Cerebellar nuclear complex (tissue), 1 donor: ENCODE measurements around the gene UBE2S.

Experiments used
- DNase-seq, 2 experiments: peaks; one replicate each; lab custom pipeline; 2025; lab: John Stamatoyannopoulos, UW

The UBE2S gene

DNA sequence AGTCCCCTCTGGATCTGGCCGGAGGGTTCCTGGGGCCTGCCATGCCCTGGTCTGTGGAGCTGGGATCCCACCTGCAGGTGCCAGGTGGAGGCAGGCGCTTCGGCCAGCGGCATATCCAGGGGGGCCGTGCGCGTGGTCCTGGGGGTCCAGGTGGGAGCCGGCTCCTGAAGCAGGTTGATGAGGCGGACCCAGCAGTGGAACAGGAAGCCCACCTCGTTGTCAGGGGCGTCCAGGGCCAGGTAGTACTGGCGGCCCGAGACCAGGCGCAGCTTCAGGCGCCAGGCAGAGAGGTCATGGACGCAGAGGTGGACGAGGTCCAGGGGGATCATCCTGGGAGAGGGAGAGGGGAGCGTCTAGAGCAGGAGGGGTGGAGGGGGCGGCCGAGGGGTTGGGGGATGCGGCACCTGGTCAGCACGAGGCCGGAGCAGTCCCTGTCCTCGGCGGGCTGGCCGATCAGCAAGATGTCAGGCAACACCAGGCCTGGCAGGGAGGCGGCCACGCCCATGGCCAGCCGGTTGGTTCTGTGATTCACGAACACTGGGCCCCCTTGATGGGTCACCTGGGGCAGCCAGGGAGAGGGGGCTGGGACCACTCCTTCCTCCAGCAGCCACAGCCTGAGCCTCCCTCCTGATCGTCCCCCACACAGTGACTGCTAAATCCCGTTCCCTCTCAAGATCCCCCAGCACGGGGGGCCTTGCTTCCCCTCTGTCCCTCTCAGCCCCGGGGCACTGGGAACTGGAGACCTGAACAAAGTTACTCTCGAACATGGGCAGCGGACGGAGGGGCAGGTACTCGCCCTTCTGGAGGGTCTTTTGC, 45.2 kb downstream of the UBE2S start:
- no peak for DNase-seq

DNA sequence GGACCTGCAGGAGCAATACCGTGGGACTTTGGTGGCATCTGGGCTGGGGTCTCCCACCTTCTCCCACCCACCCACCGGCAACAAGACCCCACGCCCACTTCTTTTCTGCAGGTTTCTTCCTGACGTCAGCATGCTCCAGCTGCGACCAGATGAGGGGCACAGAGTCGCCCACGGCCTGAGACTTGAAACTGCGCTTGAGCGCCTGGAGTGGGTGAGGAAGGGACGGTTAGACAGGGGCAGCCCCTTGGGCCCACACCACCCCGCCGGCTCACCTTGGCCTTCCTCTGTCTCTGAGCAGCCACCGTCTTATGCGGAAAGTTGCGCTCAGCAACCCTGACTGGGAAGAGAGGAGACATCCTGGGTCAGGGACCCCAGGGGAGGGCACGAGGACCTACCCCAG, 46.7 kb downstream of the UBE2S start:
- DNase-seq: no peak

DNA sequence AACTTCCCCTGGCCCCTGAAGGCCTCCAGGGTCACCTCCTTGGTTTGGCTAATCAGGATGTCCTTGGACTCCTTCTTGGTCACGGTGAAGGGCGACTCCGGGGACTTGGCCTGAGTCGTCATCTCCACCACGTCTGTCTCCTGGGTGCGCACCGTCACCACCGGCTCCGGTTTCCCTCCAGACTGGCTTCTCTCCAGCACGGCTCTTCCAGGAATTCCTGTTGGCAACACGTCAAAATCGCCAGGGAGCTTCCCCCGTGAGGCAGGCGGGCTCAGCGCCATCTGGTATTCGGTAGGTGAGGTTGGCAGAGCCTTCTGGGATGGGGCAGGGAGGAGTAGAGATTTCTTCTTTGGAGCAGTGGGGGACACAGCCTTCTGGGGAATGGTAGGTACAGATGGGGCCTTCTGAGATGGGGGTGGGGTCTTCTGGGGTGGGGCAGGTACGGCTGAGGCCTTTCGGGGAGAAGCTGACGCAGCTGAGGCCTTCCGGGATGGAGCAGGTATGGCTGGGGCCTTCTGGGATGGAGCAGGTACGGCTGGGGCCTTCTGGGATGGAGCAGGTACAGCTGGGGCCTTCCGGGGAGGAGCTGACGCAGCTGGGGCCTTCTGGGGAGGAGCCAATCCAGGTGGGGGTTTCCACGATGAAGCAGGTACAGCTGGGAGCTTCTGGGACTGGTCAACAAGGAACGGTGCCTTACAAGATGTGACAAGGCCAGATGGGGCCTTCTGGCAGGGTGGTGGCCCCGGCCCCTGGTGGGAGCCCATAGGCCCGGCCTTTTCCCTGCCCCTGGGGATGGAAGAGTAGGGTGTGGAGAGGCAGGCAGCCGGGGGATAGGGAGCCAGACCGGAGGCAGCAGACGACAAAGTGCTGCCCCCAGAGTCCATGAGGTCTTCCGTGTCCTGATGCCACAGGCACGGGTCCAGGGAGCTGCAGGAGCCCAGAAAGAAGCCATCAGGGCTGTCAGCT, 48.4 kb downstream of the UBE2S start:
- DNase-seq: no peak

DNA sequence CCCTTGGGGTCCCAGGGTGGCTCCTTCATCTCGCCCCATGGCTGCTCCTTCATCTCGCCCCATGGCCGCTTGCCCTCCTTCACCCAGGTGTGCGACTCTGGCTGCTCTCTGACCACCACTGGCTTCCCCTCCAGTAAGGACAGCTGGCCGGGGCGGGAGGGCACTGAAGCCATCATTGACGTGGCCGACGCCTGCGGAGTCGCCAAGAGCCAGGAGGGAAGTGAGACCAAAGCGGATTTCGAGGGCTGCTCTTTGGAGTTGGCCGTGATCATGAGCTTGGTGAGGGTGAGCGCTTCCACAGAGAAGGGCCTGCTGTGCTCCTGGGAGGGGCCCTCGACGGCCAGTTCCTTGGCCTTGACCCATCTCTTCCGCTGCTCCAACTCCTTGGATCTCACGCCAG, 49.1 kb downstream of the UBE2S start:
- DNase-seq: no peak

DNA sequence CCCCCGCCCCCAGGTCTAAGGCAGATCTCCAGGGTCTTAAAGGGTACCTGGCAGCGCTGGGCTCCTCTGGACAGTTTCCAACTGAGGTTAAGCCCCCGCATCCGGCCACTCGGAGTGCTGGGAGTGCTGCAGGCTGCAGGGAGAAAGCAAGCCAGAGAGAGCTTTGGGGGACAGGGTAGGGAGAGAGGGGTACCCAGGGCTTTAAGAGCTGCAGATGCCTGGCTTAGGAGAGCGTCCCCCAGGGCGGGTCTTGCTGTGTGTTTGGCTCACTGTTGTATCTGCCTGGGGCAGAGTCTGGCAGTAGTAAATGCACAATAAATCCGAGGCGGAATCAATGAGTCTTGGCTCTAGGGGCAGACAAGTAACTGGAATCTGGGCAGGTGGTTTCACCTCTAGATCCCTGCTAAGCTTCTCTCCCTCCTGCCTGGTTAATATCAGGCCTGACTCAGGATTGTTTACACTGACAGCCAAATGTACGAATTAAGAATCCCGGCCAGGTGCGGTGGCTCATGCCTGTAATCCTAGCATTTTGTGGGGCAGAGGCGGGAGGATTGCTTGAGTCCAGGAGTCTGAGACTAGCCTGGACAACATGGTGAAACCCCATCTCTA, 52.3 kb downstream of the UBE2S start:
- no peak for DNase-seq

DNA sequence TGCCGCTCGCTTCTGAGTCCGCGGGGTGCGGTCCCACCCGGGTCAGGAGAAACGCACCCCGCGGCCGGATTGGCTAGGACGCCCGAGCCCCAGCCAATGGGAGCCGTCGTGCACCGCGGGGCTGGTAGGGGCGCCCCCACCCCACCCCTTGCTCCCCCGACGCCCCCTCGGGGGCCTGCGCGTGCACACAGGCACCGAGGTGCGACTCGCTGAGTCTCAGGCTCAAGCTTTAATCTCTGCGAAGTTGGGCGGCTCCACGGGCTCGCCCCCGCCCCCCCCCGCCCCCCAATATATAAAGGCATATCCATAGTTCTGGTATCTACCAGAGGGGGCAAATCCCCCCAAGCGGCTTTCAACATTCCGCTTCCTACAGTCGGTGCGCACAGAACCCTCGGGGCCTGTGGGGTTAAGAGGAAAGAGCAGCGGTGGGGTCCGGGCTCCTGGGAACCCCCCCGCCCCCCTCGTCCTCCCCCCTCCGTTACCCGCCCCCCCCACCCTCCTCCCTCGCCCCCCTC, 52.8 kb downstream of the UBE2S start, which contains the start of gene COX6B2:
TSS of gene COX6B2 (minus strand) at position 22 of the 515 bp plus-strand sequence. CDS start 198 bp downstream, outside the sequence.
- no peak for DNase-seq

DNA sequence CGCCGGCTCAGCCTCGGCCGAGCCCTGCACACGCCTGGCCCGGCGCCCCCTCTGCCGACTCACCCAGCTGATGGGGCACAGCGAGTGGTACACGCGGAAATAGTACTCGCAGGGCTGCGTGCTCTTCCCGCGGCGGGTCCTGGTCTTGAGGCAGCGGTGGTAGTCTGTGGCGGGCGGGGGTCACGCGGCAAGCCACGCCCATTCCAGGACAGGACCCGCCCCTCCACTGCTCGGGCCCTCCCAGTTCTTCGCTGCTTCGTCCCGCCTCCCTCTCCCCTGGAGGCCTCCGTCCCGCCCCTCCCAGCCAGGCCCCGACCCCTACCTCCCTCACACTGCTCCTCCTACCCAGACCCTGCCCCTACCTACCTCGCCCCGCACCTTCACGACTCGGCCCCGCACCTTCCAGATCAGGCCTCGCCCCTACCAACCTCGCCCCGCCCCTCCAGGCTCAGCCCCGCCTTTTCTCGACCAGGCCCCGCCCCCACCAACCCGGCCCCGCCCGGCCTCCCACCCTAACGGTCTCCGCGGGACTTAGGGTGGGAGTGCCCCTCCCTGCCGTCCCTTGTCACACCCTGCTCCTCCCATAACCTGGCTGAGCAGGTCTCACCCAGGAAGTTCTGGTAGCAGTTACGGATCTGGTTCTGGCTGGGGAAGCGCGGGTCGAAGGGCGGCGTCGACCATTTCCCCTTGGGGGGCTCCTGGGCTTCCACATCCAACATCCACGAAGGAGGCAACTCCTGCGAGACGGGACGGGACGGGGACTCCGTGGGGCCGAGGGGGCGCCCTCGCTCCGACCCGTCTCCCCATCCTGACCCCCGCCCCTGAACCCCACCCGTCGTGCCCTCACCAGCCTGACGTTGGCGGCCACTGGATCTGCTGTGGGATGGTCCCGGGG, 53.5 kb downstream of the UBE2S start:
- DNase-seq: no peak

DNA sequence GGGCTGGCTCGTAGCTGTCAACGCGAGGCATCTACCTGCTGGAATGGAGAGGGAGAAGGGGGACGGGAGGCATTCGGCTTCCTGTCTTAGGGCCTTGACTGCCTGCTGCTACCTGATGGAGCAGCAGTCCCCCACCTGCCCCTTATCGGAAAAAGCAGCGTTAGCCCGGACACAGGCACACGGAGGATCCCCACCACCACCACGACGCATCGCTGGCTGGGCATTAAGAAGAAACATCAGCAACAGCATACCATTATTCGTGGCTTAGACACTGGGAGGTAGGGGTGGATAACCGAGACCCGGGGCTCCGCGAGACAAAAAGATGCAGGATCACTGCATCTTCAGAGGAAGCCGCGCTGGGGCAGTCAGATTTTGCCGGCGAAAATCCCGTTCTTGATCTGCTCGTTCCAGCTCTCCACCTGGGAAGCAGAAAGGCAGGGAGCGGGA, 54.2 kb downstream of the UBE2S start:
- no peak for DNase-seq

DNA sequence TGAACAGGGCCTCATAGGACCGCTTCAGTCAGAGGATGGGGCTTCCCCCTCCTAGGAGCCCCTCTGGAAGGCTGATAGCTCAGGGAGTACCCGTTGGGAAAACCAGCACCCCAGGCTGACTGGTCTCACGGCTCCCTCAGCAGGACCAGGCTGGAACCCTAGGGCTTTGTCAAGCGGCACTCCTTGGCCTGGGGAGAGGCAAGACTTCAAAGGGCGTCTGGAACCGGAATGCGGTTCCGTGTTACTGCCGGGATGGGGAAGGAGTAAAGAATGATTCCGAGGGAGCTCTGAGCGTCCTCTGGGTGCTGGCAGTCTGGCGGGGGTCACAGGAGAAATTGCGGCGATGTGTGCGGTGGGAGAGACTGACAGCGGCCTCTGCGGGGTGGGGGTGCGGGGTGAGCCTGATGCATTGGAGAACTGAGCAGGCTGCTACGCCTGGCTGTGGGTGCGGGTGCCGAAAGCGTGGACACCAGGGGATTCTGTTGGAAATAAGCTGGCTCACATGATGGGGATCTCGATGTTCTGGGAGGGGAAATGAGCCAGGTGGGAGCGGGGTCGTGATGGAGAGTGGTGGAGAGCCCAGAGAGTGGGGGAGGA, 54.9 kb downstream of the UBE2S start:
- DNase-seq: no peak

DNA sequence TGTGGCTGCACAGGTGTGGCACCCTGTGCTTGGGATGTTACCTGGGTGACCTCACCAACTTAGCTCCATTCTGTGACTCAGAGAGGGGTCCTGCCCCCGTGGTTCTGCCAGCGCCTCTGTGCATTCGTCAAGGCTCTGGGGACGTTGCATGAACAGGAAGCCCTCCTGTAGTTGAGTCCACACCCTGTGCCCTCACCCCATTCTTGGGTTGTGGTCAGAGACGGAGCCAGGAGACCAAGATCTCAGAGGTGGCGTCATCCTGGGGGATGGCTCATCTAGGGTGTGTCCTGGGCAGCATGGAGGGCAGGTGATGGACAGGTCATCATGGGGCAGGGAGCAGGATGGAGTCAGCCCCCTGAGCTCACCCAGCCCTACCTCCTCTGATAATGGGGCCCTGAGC, 55.5 kb downstream of the UBE2S start:
- no peak for DNase-seq

DNA sequence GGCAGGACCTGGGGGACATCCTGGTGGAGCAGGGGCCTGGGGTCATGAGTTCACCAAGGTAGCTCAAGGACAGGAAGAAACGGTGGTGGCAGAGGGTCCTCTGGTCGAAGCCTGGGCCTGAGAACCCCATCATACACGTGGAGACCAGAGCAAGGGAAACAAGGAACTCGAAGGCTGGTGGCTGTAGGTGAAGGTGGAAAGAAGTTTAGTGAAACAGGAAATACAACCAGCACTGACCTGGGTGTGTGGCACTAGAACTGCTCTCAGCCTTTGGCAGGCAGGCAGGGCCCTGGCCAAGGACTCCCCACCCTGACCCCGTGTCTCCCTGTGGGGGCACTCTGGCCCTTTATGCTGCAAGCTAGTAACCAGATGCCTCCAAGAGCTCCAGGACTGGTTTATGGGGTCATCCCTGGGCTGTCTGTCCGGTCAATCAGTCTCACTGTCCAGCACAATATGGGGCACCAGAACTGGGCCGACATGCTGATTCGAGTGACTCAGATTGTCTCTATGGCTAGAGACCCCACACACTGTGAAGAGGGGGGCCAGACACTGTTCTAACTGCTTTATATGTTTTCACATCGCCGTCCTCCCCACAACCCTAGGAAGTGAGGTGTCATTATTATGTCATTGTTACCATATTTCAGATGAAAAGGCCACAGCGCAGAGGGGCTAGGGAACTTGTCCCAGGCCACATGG, 56.8 kb downstream of the UBE2S start:
- no peak for DNase-seq
